Stimulated activated CD4-positive, alpha-beta T cell treated with anti-CD3 and anti-CD28 coated beads, Interleukin-1b, Interleukin-23, amount 100 ng/mL, for 24 hours (primary cell): ENCODE data around the gene CXCR4.

Experiments
- DNase-seq, 4 experiments: peaks; one replicate each; pipeline ENCODE4 v3.0.0-alpha.2; 2020; ENCODE audit warnings: low read depth in 4 of 4, low spot score in 1 of 4

CXCR4 gene

DNA sequence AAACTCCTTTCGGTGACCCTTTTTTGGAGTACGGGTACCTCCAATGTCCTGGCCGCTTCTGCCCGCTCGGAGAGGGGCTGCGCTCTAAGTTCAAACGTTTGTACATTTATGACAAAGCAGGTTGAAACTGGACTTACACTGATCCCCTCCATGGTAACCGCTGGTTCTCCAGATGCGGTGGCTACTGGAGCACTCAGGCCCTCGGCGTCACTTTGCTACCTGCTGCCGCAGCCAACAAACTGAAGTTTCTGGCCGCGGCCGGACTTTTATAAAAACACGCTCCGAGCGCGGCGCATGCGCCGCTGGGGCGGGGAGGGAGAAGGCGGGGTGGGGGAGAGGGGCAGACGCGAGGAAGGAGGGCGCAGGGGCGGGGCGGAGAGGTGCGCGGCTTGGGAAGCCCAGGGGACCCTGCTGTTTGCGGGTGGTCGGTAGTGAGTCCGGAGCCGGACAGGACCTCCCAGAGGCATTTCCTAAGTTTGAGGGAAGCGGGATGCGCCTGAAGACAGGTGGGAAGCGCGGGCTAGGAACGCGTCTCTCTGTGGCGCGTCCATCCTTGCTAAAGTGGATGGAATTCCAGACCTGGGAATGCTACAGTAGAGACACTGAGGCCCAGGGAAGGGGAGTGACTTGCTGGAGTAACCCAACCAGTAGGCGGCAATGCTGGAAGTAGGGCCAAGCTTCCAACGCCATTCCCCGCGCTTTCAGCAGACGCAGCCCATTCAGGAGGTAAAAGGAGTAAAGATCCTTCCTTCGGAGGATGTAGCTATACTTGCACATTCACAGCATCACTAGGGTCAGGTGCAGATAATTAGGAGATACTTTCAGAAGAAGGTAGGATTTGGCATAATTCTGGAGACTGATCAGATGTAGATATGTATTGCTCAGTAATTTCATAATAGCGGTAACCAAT is at the start of gene CXCR4:
Gene CXCR4, minus strand, starts transcription at position 241 of the 910 bp plus-strand sequence. Its CDS starts 89 bp downstream, at position 152.
- peak in 3 of 4 experiments; percentile 64 to 72 (median 65) for DNase-seq

DNA sequence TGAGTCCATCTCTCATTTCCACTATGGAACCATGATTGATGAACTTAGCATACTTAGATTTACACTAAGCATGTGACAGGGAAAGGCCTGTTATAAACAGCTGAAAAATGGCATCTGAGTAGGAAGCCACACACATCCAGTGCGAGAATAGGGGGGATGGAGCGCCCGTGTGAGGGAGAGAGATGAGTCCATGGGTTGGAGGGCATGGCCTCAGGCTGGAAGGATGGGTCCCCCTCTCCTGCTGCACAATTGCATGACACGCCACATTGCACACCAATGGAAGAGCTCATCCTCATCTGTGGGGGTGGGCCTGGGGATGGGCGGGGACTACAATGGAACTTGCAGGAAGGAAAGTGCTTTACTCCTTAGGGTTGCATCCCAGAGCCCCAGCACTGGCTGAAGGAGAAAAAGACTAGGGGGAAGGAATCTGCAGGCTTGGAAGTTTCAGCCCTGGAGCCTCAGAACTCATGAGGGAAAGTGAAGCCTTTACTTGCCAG is 46.4 kb upstream of the CXCR4 start:
- no peak for DNase-seq

DNA sequence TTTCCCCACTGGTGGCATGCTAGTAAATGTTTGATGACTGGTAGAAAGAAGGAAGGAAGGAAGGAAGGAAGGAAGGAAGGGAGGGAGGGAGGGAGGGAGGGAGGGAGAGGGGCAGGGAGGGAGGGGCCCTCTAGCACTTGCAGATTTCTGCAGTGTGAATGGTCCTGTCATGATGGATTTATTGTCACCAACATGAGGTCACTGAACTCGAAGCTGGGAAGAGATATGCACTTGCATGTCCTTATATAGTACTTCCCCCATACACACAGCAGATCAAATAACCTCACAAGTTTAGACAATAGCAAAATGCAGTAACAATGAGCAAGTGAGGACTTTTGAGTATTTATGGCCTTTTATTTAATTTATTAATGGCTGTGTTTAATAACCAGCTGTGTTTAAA is 44.5 kb upstream of the CXCR4 start:
- no peak for DNase-seq

DNA sequence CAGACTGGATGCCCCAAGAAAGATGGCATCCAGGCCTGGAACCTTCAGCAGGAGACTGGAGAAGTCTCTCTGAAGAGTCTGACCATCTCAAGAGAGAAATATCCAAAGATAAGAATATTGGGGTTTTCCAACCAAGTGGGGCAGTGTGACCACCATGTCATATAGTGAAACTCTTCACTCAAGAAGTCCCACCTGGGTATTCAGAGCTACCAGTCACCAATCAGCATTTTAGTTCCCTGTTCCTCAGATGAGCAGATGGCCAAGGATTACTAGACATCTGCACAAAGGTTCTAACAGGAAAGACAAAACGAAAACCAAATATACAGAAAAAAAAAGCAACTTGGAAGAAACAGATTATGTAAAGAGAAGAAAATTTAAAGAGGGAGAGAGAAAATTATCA is 38.5 kb upstream of the CXCR4 start:
- no peak for DNase-seq

DNA sequence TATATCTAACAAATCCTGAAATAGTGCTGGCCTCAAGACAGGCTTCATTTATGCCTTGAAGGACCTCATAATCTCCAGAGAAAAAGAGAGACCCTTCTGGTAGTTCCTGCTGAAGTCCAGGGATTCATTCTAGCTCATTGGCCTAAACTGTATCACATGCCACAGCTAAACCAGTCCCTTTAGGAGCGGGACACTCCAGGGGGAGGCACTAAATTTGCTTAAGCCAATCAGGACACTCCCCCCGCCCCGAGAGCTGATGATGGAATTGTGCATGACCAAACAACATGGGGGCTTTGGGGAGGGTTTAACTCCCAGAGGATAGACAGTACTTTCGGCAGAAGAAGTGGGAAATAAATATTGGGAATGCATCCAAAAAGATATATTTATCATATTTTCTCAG is 36.4 kb upstream of the CXCR4 start:
- no peak for DNase-seq

DNA sequence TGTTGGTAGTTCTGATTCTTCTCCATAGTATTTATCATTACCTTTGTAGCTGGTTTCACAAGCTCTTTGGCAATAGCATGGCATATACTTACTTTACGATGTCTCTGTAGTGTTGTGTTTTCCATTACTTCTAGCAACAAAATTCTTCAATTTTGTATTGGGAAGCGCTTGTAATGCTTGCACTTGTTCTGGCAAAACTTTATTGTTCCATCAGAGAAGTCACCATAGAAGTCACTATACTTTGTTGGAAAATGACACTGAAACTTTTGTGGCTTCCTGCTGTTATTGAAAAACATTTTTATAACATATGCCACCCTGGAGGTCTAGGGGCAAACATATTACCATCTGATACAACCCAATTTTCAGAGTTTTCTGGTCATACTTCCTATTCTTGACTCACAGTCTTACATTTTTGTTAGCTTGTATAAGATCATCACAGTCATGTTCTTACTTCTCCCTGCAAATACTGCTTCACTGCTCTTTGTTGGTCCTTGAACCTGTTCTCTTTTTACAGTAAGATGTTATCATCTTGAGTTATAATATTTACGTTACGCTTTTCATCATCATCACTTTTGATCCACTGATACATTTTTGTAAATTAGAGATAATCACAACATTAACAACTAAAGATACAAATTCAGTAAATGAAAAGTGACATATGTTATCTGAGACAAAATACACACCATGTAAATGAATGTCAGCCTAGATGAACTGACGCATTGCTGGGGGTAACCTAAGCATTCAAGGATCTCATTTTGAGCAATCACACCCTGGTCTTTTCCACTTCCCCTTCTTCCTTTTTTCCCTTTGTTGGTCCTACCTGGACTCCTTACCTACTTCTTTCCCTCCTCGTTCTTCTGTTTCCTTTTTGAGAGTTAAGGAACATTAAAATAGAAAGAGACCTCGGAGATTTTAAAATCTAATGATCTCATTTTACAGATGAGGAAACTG is 33.3 kb upstream of the CXCR4 start:
- no peak for DNase-seq

DNA sequence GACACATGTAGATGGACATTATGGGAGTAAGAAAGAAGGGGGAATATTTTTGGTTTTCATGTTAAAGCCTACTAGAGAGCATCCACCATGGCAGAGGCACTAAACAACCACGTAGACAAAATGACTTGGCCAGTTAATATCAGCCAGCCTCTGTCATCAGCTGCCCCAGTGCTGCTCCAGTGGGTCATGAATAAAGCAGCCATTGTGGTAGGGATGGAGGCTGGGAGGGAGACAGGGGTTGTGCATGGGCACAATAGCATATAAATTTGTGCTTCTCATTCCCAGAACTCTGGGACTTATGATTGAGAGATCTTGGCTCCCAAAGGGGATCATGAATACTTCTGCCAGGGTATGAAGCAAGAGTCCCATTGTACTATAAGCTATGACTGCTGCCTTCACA is 31.1 kb upstream of the CXCR4 start:
- no peak for DNase-seq

DNA sequence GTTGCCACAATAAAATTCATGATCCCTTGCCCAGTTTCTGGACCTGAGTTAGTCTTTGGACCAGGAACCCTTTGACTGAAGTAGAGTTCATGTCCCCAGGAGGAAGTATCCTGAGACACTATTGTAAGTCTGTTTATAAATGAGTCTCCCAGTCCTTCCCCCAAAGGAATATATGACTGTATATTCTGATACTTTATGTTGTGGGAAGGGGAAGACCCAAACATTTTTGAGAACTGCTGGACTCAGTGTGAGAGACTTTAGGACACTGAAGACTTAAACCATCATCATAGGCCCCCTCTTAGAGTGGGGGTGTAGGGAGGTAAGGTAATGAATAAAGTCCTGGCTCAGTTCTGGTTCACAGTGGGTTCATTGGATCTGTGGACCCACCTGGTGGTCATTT is 28.6 kb upstream of the CXCR4 start:
- DNase-seq, result no peak

DNA sequence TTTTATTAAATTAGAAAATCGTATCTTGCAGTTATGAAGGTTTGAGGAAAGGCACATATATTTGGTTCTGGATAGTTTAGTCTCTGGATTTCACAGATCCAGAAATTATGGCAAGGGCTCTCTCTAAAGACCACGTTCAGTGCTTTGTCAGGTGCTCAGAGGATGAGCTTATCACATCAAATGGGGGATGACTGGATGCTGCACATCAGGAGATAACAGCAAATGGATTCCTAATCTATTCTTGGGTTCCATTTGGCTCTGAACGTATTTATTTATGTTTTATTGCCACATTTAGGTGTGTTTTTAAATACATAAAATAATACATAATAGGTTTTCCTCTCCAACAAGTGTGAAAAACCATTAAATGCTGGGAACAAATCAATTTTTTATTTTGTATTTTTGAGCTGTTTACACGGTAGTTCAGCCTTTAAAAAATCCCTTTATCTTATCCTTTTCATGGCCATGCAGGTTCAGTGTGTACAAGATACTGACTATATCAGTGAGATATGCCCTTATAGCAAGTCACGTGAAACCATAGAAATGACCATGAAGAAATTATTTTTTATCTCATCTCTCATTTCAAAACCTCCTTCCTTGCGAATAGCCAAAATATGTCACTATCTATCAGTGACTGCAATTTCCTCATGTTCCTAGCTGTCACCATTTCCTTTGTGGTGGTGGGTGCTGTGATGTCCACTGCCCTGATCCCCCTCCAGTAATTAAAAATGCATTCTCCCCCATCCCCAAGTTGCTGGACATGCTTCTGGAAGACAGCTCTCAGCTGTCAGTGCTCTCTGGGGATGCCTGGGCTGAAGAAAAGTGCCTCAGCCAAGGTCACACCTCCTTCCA is 25.9 kb upstream of the CXCR4 start:
- no peak for DNase-seq

DNA sequence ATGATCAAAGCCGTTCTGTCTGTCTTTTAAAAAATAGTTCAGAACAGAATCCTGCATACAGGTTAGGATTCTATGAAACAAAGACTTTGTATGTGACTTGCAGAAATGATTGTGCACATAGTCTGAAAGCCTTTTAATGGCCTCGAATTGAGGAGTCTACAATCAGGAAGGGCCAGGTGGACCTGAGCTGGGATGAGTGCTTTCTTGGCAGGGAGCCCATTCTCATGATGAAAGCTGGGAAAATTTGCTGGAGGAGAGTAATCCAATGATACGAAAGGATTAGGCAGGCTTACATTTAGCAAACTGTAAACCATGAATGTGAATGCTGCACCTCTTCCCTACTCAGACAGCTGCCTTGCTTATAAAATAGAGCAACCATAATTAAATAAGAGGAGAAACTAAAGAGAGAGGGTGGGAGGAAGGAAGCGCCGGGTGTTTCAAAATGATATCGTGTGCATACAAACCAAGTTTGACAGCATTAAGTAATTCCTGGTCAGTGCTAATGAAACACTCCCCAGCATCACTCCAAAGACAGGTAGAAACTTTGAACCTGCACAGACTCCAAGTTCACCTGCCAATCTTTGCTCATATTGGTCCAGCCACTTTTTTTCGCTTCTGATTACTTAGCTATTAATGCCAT is 23.7 kb upstream of the CXCR4 start:
- no peak for DNase-seq

DNA sequence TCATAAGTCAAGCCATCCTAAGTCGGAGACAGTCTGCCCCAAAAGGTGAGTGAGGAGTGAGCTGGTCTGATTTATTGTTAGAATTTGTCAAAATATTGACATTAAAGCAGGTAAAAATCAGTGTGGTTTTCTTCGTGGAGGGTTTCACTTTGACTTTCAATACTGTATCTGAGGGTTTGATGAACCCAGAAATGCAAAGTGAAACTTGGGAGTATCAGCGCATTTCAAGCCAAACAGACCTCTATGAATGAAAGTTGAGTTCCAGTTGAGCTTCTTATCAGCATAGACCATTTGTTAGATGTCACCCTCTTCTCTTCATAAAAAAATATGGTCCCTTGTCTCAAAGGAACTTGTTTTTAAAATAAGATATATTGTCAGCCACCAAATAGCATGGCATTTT is 21.7 kb upstream of the CXCR4 start:
- no peak for DNase-seq

DNA sequence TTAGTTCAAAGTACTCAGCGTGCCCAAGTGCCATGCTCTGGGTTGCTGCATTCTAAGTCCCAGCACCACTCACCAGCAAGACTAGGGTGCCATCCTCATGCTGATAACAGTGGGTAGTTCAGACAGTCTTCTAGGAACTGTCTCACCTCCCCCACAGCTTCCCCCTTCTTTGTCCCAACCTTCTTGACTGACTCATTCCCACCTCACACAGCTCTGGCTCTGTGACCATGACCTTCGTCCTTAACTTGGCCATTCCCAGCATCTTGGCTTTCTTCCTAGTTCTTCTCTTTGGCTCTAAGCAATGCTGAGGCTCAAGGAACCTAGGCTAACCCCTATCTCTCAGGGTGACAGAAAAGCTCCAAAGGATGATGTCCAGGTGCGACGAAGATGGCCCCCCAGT is 20.0 kb upstream of the CXCR4 start:
- no peak for DNase-seq

DNA sequence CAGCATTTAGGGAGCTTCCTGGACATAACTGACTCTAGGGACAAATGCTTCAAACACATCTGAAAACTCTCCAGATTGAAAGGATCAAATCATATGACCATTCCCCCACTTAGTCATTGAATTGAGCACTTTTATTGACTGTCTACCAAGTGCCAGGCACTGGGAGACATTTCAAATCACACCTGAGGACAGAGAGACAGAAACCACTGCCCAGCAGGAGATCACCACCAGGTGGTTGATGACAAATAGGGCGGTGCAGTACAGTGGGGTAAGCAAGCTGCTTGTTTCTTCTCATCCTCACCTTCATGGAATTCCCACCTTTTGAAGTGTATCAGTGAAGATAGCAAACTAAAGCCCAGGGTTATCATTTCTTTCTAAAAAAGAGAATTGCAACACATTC is 19.0 kb upstream of the CXCR4 start:
- DNase-seq, result no peak

DNA sequence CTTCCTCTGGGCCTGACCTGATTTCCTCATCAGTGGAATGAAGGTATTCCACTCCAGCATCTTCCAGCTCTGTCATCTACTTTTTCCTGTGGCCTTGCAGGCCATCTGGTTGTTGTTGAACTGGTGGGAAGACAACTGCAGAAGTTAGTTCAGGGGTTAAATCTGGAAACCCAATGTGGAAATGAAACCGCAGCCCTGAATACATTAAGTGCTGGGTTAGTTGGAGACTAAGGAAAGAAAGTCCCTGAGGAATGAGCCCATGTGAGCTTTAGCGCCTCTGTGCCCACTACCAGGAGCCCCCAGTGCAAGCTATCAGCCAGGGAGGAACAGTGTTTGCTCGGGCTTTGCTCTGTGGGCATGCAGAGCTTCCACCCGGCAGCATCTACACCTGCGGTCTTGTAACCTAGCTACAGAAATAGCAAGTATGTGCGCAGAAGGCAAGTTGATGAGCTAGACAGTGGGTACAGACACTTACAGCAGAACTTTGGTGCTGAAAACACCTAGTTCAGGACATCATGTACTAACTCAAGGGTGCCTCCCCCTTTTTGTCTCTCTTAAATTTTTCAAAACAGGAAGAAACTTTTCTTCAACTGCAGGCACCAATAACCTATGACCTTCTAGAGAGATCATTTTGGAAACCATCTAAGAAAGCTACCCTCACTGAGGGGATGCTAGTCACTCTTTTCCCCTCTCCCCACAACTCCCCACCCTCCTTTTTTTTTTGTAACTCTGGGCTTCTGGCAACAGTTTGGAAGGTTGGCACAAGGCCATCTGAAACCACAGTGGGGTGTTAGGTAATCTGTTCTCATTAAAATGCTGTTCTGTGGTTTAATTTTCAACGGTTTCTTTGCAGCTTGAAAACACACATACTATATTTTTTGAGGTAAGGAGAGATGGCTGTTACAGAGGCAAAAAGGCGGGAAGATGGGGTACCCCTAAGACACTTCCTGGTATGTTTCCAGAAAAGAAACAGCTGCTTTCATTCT is 18.3 kb upstream of the CXCR4 start:
- DNase-seq, result no peak

DNA sequence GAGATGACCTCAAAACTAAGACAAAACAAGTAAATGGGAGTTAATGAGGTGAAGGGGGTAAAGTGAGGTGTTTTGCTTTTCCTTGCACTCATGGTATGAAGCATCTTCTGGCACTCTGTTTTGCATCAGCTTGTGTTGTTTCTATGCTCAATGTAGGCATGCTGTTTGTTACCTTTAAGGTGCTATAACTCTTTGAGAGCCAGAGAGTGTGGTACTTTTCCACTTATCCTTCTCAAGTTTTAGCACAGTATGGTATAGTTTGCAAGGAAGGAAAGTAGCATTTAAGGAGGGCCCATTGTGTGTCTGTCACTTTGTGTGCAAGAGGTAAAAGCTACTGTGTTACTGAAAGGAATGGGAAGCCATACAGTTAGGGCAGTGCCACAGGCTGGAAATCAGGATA is 17.5 kb upstream of the CXCR4 start:
- no peak for DNase-seq

DNA sequence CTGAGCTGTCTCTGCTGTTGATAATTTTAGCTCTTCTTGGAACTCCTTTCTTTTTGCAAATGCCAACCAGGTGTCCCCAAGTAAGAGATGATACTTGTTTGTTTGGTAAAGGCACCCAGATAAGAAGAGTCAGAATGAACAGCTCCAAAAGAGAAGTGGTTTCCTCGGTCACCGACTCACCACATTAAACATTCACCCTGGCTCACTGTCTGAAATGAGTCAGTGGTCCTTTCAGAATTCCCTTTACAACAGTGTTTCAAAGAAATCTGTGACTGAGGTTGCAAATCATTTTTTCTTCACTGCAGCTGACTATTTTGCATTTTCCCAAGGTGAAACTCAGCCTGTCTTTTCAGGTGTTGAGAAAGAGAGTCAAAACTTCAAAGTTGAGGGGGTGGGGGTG is 16.2 kb upstream of the CXCR4 start:
- peak in 1 of 4 experiments; percentile 42 for DNase-seq

DNA sequence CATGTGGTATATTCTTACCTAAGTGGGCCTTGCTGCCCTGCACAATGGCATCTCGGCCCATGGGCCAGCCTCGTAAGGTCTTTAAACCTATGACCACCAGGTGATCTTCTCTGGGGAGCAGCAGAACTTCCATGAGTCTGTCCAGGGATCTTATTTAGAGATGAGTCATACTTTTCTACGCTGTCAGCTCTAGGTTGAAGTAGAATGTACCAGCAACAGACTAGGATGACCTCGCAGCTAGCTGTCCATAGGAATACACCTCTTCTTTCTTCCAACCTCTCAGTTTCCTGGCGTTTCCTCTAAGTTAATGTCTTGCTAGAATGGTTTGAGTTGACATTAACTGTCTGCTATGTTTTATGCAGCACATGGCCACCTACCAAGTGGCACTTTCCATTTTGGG is 15.6 kb upstream of the CXCR4 start:
- DNase-seq, result no peak

DNA sequence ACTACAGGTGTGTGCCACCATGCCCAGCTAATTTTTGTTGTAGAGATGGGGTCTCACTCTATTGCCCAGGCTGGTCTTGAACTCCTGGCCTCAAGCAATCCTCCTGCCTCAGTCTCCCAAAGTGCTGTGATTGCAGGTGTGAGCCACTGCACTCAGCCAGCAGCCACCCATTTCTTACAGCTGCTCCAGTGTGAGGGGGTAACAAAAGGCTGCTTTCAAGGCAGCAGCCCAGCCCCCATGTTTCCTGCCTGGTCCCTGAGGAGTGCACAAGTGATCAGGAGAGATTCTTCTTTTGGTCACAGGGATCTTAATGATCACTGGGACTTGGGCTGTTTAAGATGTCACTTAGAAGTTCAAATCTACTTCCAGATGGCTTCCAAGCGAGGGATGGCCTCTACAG is 15.2 kb upstream of the CXCR4 start:
- DNase-seq, result no peak

DNA sequence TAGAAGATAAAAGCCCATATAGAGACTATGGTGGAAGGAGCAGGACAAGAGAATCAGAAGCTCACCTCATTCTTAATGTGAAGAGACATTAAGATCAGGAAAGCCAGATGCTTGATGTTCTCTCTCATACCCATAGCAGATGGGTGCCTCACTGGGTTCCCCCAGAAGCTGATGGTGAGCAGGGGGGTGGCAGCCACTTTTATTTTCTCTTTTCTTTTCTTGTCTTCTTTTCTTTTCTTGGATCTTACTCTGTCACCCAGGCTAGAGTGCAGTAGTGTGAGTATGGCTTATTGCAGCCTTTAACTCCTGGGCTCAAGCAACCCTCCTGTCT is 14.8 kb upstream of the CXCR4 start:
- DNase-seq, result no peak
